ENCODE results near the gene COQ3. TPM values are rescaled to one million over a fixed set of nuclear protein-coding genes. Genes with fewer than 3 reads are reported as not detected.

COQ3 gene
- total RNA-seq, 1 donor from 2014 or later = 7.4 TPM

GRCh38 chr6:99426451-99426757 is 32.4 kb upstream of the COQ3 start:
- H3K4me3 ChIP-seq (ENCODE audit: low read depth, low read length) = peak overlapping the region; percentile 81
- no peak for TF ChIP-seq CTCF (IDR thresholded peaks at IDR 0.05; ENCODE audit: insufficient read depth, low read length, severe bottlenecking)
- FAIRE-seq (no peak), DNase-seq (ENCODE audit: low read depth) (no peak)
- H3K36me3 ChIP-seq (ENCODE audit: control insufficient read depth, insufficient read depth, low read length) = peaks cover 1% of the 10 kb centered on the region
- no peaks in the 10 kb centered on the region for H3K27me3 ChIP-seq (ENCODE audit: control insufficient read depth, insufficient read depth, low read length)

DNA sequence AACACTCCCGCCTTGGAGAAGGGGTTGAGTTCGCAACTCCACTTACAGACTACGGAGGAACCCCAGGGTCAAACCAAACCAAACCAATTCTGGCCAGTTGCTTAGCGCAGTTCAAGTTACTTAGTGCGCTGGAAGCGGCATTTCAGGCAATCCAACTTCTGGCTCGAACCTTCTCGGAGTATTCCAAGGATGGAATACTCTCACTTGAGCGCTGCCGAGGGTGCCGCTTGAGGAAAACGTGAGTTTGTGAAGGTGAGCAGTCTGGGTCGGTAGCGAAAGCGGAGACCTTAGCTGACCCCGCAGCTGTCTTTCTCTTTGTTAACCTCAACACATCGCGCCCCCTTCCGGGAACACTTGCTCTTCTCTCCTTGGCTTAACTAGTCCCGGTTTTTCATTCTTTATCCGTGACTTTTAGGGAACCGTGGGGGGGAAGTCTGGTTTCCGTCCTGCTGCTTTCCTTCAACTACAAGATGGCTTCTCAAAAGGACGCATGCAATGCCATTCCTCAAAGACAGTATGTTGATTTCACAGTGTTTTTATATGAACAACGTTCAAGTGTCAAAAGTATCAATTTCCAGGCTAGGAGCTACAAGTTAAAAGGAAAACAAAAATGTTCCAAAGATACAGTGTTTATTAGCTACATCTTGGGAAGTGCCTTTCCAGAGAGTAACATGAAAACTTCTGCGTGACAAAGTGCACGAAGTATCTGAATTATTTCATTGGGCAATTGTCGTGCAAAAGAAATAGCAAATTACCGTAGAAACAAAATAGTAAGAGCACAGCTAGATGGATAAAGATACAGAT is 31.9 kb upstream of the COQ3 start:
- Histone ChIP-seq H3K36me3 (ENCODE audit: control insufficient read depth, insufficient read depth, low read length) (peaks cover 1% of the 10 kb centered on the region), H3K4me3 (ENCODE audit: low read depth, low read length) (peak overlapping the region; percentile 81), H3K27me3 (ENCODE audit: control insufficient read depth, insufficient read depth, low read length) (no peaks in the 10 kb centered on the region)
- TF ChIP-seq CTCF (IDR thresholded peaks at IDR 0.05; ENCODE audit: insufficient read depth, low read length, severe bottlenecking) = peak; percentile 47
- DNase-seq (ENCODE audit: low read depth) (peak; percentile 66), FAIRE-seq (no peak)

DNA sequence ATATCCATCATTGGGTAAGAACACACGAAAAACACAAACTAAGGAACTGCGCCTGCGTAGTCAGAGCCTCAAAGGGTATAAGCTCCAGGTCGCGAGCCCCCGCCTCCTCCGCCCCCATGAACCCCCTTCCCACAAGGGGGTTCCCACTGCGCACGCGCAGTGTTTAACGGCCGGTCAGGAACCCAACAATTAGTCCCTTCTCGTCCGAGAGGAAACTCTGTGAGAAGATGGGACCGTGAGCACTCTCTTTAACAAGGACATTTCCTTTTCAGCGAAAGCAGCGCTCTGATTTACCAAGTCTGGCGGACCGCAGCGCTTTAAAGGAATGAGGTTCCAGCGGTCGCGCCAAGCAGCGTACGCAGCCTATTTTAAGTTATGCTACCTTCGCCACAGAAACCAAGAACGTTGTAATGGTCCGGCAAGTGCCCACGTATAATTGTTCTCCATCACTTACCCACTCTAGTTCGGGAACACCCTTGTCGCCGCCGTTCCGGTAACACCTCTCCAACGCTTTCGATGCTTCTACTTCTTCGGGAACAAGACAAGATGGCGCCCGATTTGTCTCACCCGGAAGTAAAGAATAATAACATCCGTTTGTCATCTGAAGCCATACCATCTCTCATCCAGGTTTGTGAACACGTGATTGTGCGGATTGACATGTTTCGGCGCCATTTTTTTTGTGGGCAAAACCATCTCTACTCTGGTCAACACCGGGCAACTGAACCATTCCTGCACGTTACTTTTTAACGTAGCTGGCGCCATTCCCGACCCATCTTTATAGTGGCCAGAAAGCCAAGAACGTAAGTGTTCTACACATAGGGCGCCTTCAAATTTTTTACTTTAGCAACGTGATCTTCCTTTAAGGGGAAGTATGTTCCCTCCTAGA is 31.0 kb upstream of the COQ3 start, which contains the start of gene PNISR:
TSS of gene PNISR (minus strand) at position 548 of the 886 bp plus-strand sequence. CDS start 10,649 bp downstream, outside the sequence.
- Histone ChIP-seq H3K36me3 (ENCODE audit: control insufficient read depth, insufficient read depth, low read length) (peaks cover 1% of the 10 kb centered on the region), H3K4me3 (ENCODE audit: low read depth, low read length) (peak within 1 kb of the TSS; percentile 81), H3K27me3 (ENCODE audit: control insufficient read depth, insufficient read depth, low read length) (no peaks in the 10 kb centered on the region)
- TF ChIP-seq CTCF (IDR thresholded peaks at IDR 0.05; ENCODE audit: insufficient read depth, low read length, severe bottlenecking) = no peak
- peak; percentile 97 for DNase-seq (ENCODE audit: low read depth)
- FAIRE-seq = no peak

- TF ChIP-seq CTCF (IDR thresholded peaks at IDR 0.05; ENCODE audit: insufficient read depth, low read length, severe bottlenecking) = no peak
- FAIRE-seq = no peak
- H3K4me3 ChIP-seq (ENCODE audit: low read depth, low read length) = peak overlapping the region; percentile 81
- no peak for DNase-seq (ENCODE audit: low read depth)
- peaks cover 1% of the 10 kb centered on the region for H3K36me3 ChIP-seq (ENCODE audit: control insufficient read depth, insufficient read depth, low read length)
- H3K27me3 ChIP-seq (ENCODE audit: control insufficient read depth, insufficient read depth, low read length) = no peaks in the 10 kb centered on the region
Observed at GRCh38 chr6:99424022-99424421, 30.0 kb upstream of the COQ3 start.

DNA sequence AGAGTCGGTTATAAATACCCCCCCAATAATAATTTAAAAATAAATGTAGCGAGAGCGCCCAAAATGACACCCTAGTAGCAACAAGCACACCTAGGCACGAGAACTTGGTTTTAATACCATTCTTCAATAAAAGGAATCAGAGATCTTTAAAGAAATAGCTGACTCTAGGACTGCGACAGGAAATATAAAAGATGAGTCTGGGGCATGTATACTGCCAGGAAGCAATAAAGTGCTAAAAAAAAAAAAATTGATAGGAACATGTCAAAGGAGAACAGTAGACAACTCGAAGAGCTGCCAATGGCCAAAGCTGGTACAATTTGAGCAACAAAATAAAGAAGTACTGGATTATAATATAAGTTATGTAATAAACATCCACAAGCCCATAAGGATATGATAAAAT is 28.9 kb upstream of the COQ3 start:
- TF ChIP-seq CTCF (IDR thresholded peaks at IDR 0.05; ENCODE audit: insufficient read depth, low read length, severe bottlenecking) = no peak
- H3K27me3 ChIP-seq (ENCODE audit: control insufficient read depth, insufficient read depth, low read length) = no peaks in the 10 kb centered on the region
- DNase-seq (ENCODE audit: low read depth) (no peak), FAIRE-seq (no peak)
- H3K4me3 ChIP-seq (ENCODE audit: low read depth, low read length) = no peak overlapping the region
- H3K36me3 ChIP-seq (ENCODE audit: control insufficient read depth, insufficient read depth, low read length) = peaks cover 1% of the 10 kb centered on the region
